ENCODE data around the gene ZNF714.

Gene ZNF714

GRCh38 chr19:21115430-21115829, 33.4 kb downstream of the ZNF714 start:
- DNase-seq (ENCODE audit: low read depth) = no peak
- TF ChIP-seq CTCF (conservative IDR thresholded peaks at IDR 0.05; ENCODE audit: low read depth, low read length) = no peak

GRCh38 chr19:21117041-21117907, 35.3 kb downstream of the ZNF714 start:
- DNase-seq (ENCODE audit: low read depth) = no peak
- TF ChIP-seq CTCF (conservative IDR thresholded peaks at IDR 0.05; ENCODE audit: low read depth, low read length) = no peak
- no peak overlapping the region for H3K4me3 ChIP-seq (ENCODE audit: low read length)

More at GRCh38 chr19:21115430-21115829, 33.4 kb downstream of the ZNF714 start:
- H3K4me3 ChIP-seq (ENCODE audit: low read length) = no peak overlapping the region

- H3K4me3 ChIP-seq (ENCODE audit: low read length) = no peak overlapping the region
- DNase-seq (ENCODE audit: low read depth) = no peak
- TF ChIP-seq CTCF (conservative IDR thresholded peaks at IDR 0.05; ENCODE audit: low read depth, low read length) = no peak
Measured at GRCh38 chr19:21126078-21126477, 44.1 kb downstream of the ZNF714 start.

- TF ChIP-seq CTCF (conservative IDR thresholded peaks at IDR 0.05; ENCODE audit: low read depth, low read length) = no peak
- no peak overlapping the region for H3K4me3 ChIP-seq (ENCODE audit: low read length)
- no peak for DNase-seq (ENCODE audit: low read depth)
Measured at GRCh38 chr19:21127001-21127400, 45.0 kb downstream of the ZNF714 start.

GRCh38 chr19:21127898-21128297, 45.9 kb downstream of the ZNF714 start:
- no peak overlapping the region for H3K4me3 ChIP-seq (ENCODE audit: low read length)
- DNase-seq (ENCODE audit: low read depth) = no peak
- no peak for TF ChIP-seq CTCF (conservative IDR thresholded peaks at IDR 0.05; ENCODE audit: low read depth, low read length)

GRCh38 chr19:21128901-21129698, 47.1 kb downstream of the ZNF714 start:
- no peak for TF ChIP-seq CTCF (conservative IDR thresholded peaks at IDR 0.05; ENCODE audit: low read depth, low read length)
- H3K4me3 ChIP-seq (ENCODE audit: low read length) = no peak overlapping the region
- DNase-seq (ENCODE audit: low read depth) = no peak
